GM12874 (cell line): ENCODE results near the gene TADA2A.

Experiments
- TF ChIP-seq, protein P1 (sequence below): IDR thresholded peaks from 2 replicates; pipeline ENCODE4 v1.5.1; 2011; ENCODE audit warnings: low read depth, mild to moderate bottlenecking, control low read depth, low read length, moderate library complexity; ENCODE audit not compliant: insufficient read depth

Gene TADA2A

DNA sequence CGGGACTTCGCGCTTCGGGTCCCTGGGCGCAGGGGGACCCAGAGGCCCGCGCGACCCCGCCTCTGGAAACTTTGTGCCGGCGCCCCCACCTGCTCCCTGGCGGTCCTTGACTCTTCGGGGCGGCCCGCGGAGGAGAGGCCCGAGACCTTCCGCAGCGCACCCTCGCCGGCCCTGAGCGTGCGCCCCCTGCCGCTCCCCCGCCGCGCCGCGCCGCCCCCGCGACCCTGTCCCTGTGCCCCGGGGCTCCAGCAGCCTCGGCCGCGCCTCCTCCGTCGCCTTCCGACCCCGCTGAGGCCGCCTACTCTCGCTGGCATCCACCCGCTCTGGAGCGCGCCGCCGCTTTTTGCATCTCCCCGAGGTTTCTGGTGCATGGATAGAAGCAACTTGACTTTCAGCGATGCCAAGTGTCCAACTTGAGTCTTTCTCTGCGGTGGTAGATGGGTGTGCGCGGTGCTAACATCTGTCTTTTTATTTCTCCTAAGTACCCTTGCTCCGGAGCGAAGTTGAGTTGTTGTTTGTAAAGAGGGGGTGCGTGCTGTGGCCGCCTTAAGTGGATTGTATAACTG is 83.4 kb downstream of the TADA2A start:
- TF ChIP-seq, protein P1, sequence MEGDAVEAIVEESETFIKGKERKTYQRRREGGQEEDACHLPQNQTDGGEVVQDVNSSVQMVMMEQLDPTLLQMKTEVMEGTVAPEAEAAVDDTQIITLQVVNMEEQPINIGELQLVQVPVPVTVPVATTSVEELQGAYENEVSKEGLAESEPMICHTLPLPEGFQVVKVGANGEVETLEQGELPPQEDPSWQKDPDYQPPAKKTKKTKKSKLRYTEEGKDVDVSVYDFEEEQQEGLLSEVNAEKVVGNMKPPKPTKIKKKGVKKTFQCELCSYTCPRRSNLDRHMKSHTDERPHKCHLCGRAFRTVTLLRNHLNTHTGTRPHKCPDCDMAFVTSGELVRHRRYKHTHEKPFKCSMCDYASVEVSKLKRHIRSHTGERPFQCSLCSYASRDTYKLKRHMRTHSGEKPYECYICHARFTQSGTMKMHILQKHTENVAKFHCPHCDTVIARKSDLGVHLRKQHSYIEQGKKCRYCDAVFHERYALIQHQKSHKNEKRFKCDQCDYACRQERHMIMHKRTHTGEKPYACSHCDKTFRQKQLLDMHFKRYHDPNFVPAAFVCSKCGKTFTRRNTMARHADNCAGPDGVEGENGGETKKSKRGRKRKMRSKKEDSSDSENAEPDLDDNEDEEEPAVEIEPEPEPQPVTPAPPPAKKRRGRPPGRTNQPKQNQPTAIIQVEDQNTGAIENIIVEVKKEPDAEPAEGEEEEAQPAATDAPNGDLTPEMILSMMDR = peak; percentile 54

GRCh38 chr17:37490638-37491614 is 84.2 kb downstream of the TADA2A start:
- TF ChIP-seq, protein P1 = no peak

DNA sequence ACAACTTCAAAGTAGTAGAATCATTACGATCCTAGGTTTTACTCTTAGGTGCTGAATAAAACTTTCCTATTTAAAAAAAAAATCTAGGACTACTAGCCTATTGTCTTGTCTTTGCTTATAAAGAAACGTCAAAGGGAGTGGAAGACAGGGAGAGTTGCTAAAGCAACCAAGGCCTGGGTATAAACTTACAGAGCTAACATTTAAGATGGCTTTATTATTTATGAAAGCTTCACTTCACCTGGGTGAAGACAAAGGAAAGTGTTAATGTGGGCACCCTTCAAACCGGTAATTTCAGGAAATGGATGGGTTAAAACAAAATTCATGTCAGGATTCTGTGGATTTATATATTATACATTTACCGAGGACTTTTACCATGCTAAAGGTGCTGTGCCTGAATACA is 85.5 kb downstream of the TADA2A start:
- TF ChIP-seq, protein P1 = no peak

- TF ChIP-seq, protein P1 = no peak
These were observed 86.8 kb downstream of the TADA2A start for GRCh38 chr17:37493249-37494027.

GRCh38 chr17:37494401-37494831 is 87.7 kb downstream of the TADA2A start:
- TF ChIP-seq, protein P1 = no peak

DNA sequence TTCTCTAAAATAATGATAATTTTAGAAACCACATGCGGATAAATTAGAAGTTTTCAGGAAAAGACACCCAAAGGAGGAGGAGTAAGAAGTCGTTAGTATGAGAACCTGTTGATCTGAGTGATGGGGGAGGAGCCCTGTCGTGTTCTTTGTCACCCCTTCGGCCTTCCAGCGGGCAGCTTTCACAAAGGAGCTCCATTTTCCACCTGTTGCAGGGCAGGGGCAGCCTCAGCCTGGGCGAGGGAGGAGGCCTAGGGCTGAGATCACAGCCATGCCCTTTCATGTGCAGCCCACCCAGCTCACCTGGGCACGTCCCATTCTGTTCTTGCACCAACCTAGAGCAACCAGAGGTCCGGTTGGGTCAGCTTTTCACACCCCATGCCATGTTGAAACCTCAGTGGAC is 88.3 kb downstream of the TADA2A start:
- TF ChIP-seq, protein P1 = no peak

- TF ChIP-seq, protein P1 = no peak
These were observed 93.7 kb downstream of the TADA2A start for GRCh38 chr17:37500378-37500777.
